Mesodermal cell (in vitro differentiated cells): ENCODE data around the gene BLOC1S1. TPM values are rescaled to one million over a fixed set of nuclear protein-coding genes. Genes with fewer than 3 reads are reported as not detected.

Experiments used
- H3K27ac ChIP-seq: 2 replicates; pipeline ENCODE4 v1.7.0; 2013; ENCODE audit warnings: mild to moderate bottlenecking, low read depth, low read length, moderate library complexity; ENCODE audit not compliant: severe bottlenecking
- H3K36me3 ChIP-seq: 2 replicates; pipeline ENCODE4 v1.7.1; 2013; ENCODE audit warnings: mild to moderate bottlenecking, low read length, moderate library complexity; ENCODE audit not compliant: control insufficient read depth, insufficient read depth
- H3K4me1 ChIP-seq: one replicate; pipeline ENCODE4 v1.7.1; 2013; ENCODE audit warnings: mild to moderate bottlenecking, low read length; ENCODE audit not compliant: insufficient read depth, control insufficient read depth, poor library complexity, severe bottlenecking
- H3K4me3 ChIP-seq: 2 replicates; pipeline ENCODE4 v1.7.0; 2013; ENCODE audit warnings: low read length, control low read depth, mild to moderate bottlenecking; ENCODE audit not compliant: insufficient read depth, poor library complexity, severe bottlenecking; ENCODE audit errors: extremely low read depth
- H3K9me3 ChIP-seq: 2 replicates; pipeline ENCODE4 v1.7.1; 2013; ENCODE audit warnings: mild to moderate bottlenecking, low read length, moderate library complexity; ENCODE audit not compliant: control insufficient read depth
- WGBS, 2 experiments: methylation state at CpG; one replicate each; pipeline ENCODE4 v1.1.5; 2013; ENCODE audit warnings: missing lambda C conversion rate in 2 of 2; ENCODE audit not compliant: insufficient coverage in 2 of 2; 5-methylcytosine and 5-hydroxymethylcytosine counted together
- polyA plus RNA-seq, 2 experiments: library from polyadenylated mRNA; stranded (reverse); fragments of 50-300 nt; gene quantifications; one replicate each; pipeline ENCODE4 v1.2.3, GENCODE V29; 2013

The BLOC1S1 gene
- 80.5 TPM for polyA plus RNA-seq (2013, experiment 1 of 2)
- polyA plus RNA-seq (2013, experiment 2 of 2), result 77.1 TPM

DNA sequence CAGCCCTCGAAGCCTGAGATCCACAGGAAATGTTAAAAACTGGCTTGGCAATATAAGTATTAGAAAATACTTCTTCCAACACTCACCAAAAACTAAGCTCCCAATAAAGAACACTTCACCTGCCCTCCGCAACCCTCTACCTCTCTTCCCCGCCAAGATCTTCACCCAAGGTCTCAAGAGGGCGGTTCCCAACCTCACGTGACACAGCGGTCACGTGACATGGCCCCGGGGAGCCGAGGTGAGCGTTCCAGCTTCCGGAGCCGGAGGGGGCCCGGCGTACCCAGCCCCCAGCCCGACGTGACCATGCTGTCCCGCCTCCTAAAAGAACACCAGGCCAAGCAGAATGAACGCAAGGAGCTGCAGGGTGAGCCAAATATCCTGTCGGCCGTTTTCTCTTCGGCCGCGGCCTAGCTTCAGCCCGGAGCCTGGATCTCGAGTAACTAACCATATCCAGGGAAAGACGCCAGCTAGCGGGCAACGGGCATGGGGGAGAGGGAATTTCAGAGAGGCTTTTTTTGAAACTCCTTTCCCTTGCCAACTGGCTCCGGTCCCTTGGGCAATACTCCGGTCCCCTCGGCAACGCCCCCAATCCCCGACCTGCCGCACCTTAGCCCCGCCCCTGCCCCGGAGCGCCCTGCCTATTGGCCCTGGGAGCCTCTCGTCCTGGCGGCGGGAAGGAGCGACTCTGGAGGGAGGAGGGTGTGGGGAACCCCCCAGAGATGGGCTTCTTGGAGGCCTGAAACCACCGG lies at the start of gene BLOC1S1:
TSS of gene BLOC1S1 (plus strand) at position 214 of the 749 bp plus-strand sequence. CDS start at position 220, 6 bp downstream.
- 1% methylated on average over 26 to 33 of the region's 42 CpGs for WGBS, 2 experiments
- Histone ChIP-seq H3K9me3 (no peaks in the 10 kb centered on the region), H3K4me3 (peak within 1 kb of the TSS; percentile 87), H3K27ac (peak within 1 kb of the TSS; percentile 84), H3K4me1 (peaks cover 32% of the 10 kb centered on the region), H3K36me3 (peaks cover 3% of the 10 kb centered on the region)

DNA sequence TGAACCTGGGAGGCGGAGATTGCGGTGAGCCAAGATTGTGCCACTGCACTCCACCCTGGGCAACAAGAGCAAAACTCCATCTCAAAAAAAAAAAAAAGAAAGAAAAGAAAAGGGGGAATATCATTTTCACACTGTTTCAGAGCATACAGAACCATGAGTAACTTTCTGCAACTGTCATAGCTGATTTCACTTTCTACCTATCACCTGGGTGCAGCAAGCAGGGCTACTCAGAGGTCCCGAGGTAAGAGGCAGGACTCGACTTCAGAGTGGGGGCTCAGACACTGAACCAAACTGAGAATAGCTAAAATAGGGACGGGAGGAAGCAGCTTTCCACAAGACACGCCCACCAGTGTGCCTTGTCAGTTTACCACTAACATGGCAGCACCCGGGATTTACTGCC lies 49.3 kb upstream of the BLOC1S1 start:
- Histone ChIP-seq H3K4me3 (no peak overlapping the region), H3K36me3 (no peaks in the 10 kb centered on the region), H3K27ac (no peak overlapping the region), H3K9me3 (no peaks in the 10 kb centered on the region), H3K4me1 (no peaks in the 10 kb centered on the region)
- WGBS, 2 experiments, result 83 to 89% methylated on average over 5 of the region's 7 CpGs

GRCh38 chr12:55670276-55670675 lies 45.6 kb upstream of the BLOC1S1 start:
- no peaks in the 10 kb centered on the region for H3K36me3 ChIP-seq
- H3K27ac ChIP-seq, result no peak overlapping the region
- H3K4me3 ChIP-seq, result no peak overlapping the region
- no peaks in the 10 kb centered on the region for H3K4me1 ChIP-seq
- no peaks in the 10 kb centered on the region for H3K9me3 ChIP-seq

DNA sequence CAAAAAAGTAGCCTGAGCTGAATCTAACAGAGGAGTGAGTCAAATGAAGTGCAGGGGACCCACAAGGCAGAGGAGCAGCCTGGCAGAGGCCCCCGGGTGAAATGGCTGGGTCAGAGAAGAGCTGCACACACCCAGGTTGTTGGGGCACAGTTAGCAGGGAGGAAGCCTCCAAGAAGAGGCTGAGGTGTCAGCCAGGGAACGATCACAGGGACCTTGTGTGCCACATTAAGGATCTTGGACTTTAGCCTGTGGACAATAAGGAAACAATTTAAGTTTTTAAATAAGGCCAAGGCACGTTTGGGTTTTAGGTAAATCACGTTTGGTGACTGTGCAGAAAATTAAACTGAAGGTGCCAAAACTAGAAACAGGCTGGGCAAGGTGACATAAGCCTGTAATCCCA lies 44.1 kb upstream of the BLOC1S1 start:
- no peak overlapping the region for H3K27ac ChIP-seq
- no peak overlapping the region for H3K4me3 ChIP-seq
- WGBS, 2 experiments, result 79 to 81% methylated on average over 4 of the region's 4 CpGs
- H3K36me3 ChIP-seq, result no peaks in the 10 kb centered on the region
- no peaks in the 10 kb centered on the region for H3K9me3 ChIP-seq
- H3K4me1 ChIP-seq, result no peaks in the 10 kb centered on the region

DNA sequence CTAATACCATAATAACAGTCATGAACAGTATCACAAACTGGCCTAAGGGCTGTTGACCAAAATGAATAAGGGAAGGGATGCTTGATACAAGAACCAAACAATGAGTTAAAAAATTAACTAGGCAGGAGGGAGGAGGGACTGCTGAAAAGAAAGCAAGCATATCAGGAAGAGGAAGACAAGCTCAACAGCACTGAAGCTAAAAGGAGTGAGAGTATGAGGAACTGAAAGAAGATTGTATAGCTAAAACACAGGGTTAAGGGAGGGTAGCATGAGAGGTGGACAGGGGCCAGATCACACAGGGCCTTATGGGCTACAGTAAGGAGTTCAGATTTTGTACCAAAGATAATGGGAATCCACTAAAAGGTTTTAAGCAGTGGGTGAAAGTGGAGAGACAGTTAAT lies 42.2 kb upstream of the BLOC1S1 start:
- Histone ChIP-seq H3K9me3 (no peaks in the 10 kb centered on the region), H3K4me3 (no peak overlapping the region), H3K36me3 (no peaks in the 10 kb centered on the region), H3K27ac (no peak overlapping the region), H3K4me1 (no peaks in the 10 kb centered on the region)

DNA sequence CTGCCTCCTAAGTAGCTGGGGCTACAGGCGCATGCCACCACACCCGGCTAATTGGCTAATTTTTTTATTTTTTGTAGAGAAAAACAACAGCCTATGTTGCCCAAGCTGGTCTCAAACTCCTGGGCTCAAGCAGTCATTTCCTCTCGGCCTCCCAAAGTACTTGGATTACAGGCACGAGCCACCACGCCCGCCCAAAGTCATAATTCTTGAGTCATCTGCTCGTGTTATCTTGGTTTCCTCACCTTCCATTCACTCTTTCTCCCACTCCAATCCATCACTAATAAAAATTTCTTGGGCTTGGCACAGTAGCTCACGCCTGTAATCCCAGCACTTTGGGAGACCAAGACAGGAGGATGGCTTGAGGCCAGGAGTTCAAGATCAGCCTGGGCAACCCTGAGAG lies 40.2 kb upstream of the BLOC1S1 start:
- H3K27ac ChIP-seq, result no peak overlapping the region
- 87 to 97% methylated on average over 5 to 6 of the region's 8 CpGs for WGBS, 2 experiments

GRCh38 chr12:55676707-55677106 lies 39.1 kb upstream of the BLOC1S1 start:
- WGBS, 2 experiments, result 90 to 91% methylated on average over 2 to 4 of the region's 6 CpGs
- H3K27ac ChIP-seq, result no peak overlapping the region

More for the DNA sequence above, 40.2 kb upstream of the BLOC1S1 start:
- no peaks in the 10 kb centered on the region for H3K9me3 ChIP-seq
- H3K4me1 ChIP-seq, result no peaks in the 10 kb centered on the region
- H3K36me3 ChIP-seq, result no peaks in the 10 kb centered on the region
- H3K4me3 ChIP-seq, result no peak overlapping the region

GRCh38 chr12:55679691-55680090 lies 36.2 kb upstream of the BLOC1S1 start:
- 95 to 97% methylated on average over 5 of the region's 5 CpGs for WGBS, 2 experiments
- Histone ChIP-seq H3K36me3 (peaks cover under 1% of the 10 kb centered on the region), H3K9me3 (no peaks in the 10 kb centered on the region), H3K4me3 (no peak overlapping the region), H3K27ac (no peak overlapping the region), H3K4me1 (peaks cover 8% of the 10 kb centered on the region)

More at GRCh38 chr12:55676707-55677106, 39.1 kb upstream of the BLOC1S1 start:
- Histone ChIP-seq H3K4me3 (no peak overlapping the region), H3K9me3 (no peaks in the 10 kb centered on the region), H3K4me1 (peaks cover 7% of the 10 kb centered on the region), H3K36me3 (no peaks in the 10 kb centered on the region)

- Histone ChIP-seq H3K4me1 (peaks cover 8% of the 10 kb centered on the region), H3K9me3 (no peaks in the 10 kb centered on the region), H3K4me3 (no peak overlapping the region), H3K27ac (peak overlapping the region; percentile 43), H3K36me3 (peaks cover 7% of the 10 kb centered on the region)
- WGBS, 2 experiments, result 42 to 52% methylated on average over 11 to 12 of the region's 17 CpGs
These were observed 34.4 kb upstream of the BLOC1S1 start for GRCh38 chr12:55681142-55682077.

- H3K27ac ChIP-seq, result peak overlapping the region; percentile 43
- 91 to 100% methylated on average over 2 to 9 of the region's 13 CpGs for WGBS, 2 experiments
- H3K4me3 ChIP-seq, result no peak overlapping the region
- no peaks in the 10 kb centered on the region for H3K9me3 ChIP-seq
- H3K36me3 ChIP-seq, result peaks cover 7% of the 10 kb centered on the region
- peaks cover 8% of the 10 kb centered on the region for H3K4me1 ChIP-seq
These were observed 33.6 kb upstream of the BLOC1S1 start for GRCh38 chr12:55682087-55682796.
